SU-DHL-6 (cell line): ENCODE measurements around the gene CARHSP1.

Source experiments
- H2AFZ ChIP-seq: fragments of 200-600 bp; sonication (generic); 2 replicates; pipeline ENCODE4 v1.6.1; 2014; ENCODE audit warnings: low read depth, mild to moderate bottlenecking, moderate library complexity, mixed read lengths, antibody characterized with exemption, low read length; ENCODE audit not compliant: severe bottlenecking
- H3F3A ChIP-seq: fragments of 200-600 bp; shearing (Covaris generic); 2 replicates; pipeline ENCODE4 v1.6.0; 2016; ENCODE audit warnings: antibody characterized with exemption, mild to moderate bottlenecking; ENCODE audit not compliant: insufficient read depth
- H3K27ac ChIP-seq: fragments of 200-600 bp; sonication (generic); 2 replicates; pipeline ENCODE4 v1.5.1; 2016; ENCODE audit warnings: low read depth, mild to moderate bottlenecking, low read length, moderate library complexity, mixed read lengths
- H3K27me3 ChIP-seq: fragments of 200-600 bp; sonication (generic), shearing (Covaris generic); 2 replicates; pipeline ENCODE4 v1.6.0; 2014; ENCODE audit warnings: mild to moderate bottlenecking, low read length
- H3K36me3 ChIP-seq: fragments of 200-600 bp; sonication (generic); 2 replicates; pipeline ENCODE4 v1.6.1; 2014; ENCODE audit warnings: mild to moderate bottlenecking, low read length, mixed read lengths
- H3K4me2 ChIP-seq: fragments of 300-600, 200-600 bp; shearing (Covaris generic), sonication (generic); 2 replicates; pipeline ENCODE4 v1.6.0; 2014; ENCODE audit warnings: low read length, low read depth, mild to moderate bottlenecking; ENCODE audit not compliant: poor library complexity, severe bottlenecking
- H3K4me3 ChIP-seq: fragments of 200-600 bp; sonication (generic); 2 replicates; pipeline ENCODE4 v1.5.1; 2014; ENCODE audit warnings: antibody characterized with exemption, low read length, mild to moderate bottlenecking, mixed read lengths; ENCODE audit not compliant: insufficient read depth, poor library complexity, severe bottlenecking
- H3K79me2 ChIP-seq: fragments of 200-600 bp; sonication (generic); 2 replicates; pipeline ENCODE4 v1.6.1; 2014; ENCODE audit warnings: mild to moderate bottlenecking, low read length, moderate library complexity; ENCODE audit not compliant: insufficient read depth
- H3K9ac ChIP-seq: fragments of 200-600 bp; sonication (generic); 2 replicates; pipeline ENCODE4 v1.7.0; 2014; ENCODE audit warnings: mild to moderate bottlenecking, low read length
- H3K9me2 ChIP-seq: fragments of 200-600 bp; sonication (generic); replicated peaks from 2 replicates; pipeline ENCODE4 v1.6.1; 2014; ENCODE audit warnings: low read length; ENCODE audit not compliant: insufficient read depth
- H3K9me3 ChIP-seq: fragments of 200-600 bp; sonication (generic); 2 replicates; pipeline ENCODE4 v1.6.1; 2014; ENCODE audit warnings: low read length, mixed read lengths; ENCODE audit not compliant: insufficient read depth
- H4K20me1 ChIP-seq: fragments of 200-600 bp; sonication (generic); 2 replicates; pipeline ENCODE4 v1.6.1; 2014; ENCODE audit warnings: low read depth, mild to moderate bottlenecking, antibody characterized with exemption, low read length, moderate library complexity, mixed read lengths
- EZH2phosphoT487 ChIP-seq: fragments of 200-600 bp; sonication (generic), shearing (Covaris generic); conservative IDR thresholded peaks from 2 replicates; pipeline ENCODE4 v1.6.1; 2018; ENCODE audit warnings: mild to moderate bottlenecking, antibody characterized with exemption, low read length, moderate library complexity, mixed read lengths
- TF ChIP-seq, protein P1 (sequence below): fragments of 200-600 bp; sonication (generic); IDR thresholded peaks from one replicate; pipeline ENCODE4 v1.5.1; 2017; ENCODE audit warnings: antibody characterized with exemption, mild to moderate bottlenecking, low read length, moderate library complexity; ENCODE audit not compliant: insufficient read depth, poor library complexity, severe bottlenecking

CARHSP1 gene

GRCh38 chr16:8915722-8916301 lies 47.0 kb upstream of the CARHSP1 start:
- no peak for TF ChIP-seq EZH2phosphoT487
- TF ChIP-seq, protein P1, sequence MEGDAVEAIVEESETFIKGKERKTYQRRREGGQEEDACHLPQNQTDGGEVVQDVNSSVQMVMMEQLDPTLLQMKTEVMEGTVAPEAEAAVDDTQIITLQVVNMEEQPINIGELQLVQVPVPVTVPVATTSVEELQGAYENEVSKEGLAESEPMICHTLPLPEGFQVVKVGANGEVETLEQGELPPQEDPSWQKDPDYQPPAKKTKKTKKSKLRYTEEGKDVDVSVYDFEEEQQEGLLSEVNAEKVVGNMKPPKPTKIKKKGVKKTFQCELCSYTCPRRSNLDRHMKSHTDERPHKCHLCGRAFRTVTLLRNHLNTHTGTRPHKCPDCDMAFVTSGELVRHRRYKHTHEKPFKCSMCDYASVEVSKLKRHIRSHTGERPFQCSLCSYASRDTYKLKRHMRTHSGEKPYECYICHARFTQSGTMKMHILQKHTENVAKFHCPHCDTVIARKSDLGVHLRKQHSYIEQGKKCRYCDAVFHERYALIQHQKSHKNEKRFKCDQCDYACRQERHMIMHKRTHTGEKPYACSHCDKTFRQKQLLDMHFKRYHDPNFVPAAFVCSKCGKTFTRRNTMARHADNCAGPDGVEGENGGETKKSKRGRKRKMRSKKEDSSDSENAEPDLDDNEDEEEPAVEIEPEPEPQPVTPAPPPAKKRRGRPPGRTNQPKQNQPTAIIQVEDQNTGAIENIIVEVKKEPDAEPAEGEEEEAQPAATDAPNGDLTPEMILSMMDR: no peak
- Histone ChIP-seq H3K4me3 (no peak overlapping the region), H3K9me3 (no peaks in the 10 kb centered on the region), H3K27me3 (no peaks in the 10 kb centered on the region), H3K27ac (no peak overlapping the region), H4K20me1 (peaks cover 10% of the 10 kb centered on the region), H3F3A (no peaks in the 10 kb centered on the region; the same call in 1 of the 2 replicates), H3K36me3 (peaks cover 59% of the 10 kb centered on the region), H3K9me2 (no peaks in the 10 kb centered on the region), H3K4me2 (no peak overlapping the region), H2AFZ (no peak overlapping the region), H3K79me2 (peaks cover 35% of the 10 kb centered on the region; the same call in 1 of the 2 replicates), H3K9ac (no peak overlapping the region)

DNA sequence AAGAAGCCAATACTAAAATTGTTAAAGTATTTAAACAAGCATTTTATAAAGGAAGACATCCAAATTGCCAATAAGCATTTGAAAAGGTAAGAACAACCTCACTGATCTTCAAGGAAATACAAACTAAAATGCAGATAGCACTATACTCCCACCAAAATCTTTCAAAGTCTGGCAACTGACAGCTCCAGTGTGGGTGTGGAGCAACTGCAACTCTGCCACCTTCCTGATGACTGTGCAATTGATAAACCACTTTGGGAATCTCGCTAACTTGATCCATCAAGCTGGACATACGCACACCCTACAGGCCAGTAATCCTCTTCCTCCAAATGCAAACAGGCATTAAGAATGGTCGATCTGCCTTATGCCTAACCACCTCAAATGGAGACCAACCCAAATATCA lies 45.3 kb upstream of the CARHSP1 start:
- Histone ChIP-seq H4K20me1 (peaks cover 10% of the 10 kb centered on the region), H3K9me3 (no peaks in the 10 kb centered on the region), H3K4me2 (no peak overlapping the region), H3K79me2 (peaks cover 36% of the 10 kb centered on the region; the same call in 1 of the 2 replicates), H3F3A (no peaks in the 10 kb centered on the region; the same call in 1 of the 2 replicates), H3K36me3 (peaks cover 53% of the 10 kb centered on the region), H3K4me3 (no peak overlapping the region), H3K9ac (no peak overlapping the region), H3K27ac (no peak overlapping the region), H3K9me2 (no peaks in the 10 kb centered on the region), H2AFZ (no peak overlapping the region), H3K27me3 (no peaks in the 10 kb centered on the region)
- TF ChIP-seq EZH2phosphoT487: no peak
- TF ChIP-seq, protein P1: no peak

DNA sequence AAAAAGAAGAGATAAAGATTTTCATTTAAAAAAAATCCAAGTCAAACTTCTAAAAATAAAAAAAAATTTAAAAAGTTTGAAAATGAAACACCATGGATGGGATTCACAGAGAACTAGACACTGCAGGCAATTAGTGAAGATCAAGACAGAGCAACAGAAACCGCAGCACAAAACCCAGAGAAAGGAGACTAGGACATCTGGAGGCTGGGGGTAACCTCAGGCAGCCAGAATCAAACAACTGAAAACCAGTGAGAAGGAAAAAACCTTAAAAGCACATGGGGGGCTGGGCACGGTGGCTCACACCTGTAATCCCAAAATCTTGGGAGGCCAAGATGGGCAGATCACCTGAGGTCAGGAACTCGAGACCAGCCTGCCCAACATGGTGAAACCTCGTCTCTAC lies 44.0 kb upstream of the CARHSP1 start:
- Histone ChIP-seq H3K9me3 (no peaks in the 10 kb centered on the region), H2AFZ (no peak overlapping the region), H3K79me2 (peaks cover 36% of the 10 kb centered on the region; the same call in 1 of the 2 replicates), H3K4me2 (no peak overlapping the region), H3K9ac (no peak overlapping the region), H4K20me1 (peaks cover 15% of the 10 kb centered on the region), H3F3A (no peaks in the 10 kb centered on the region; the same call in 1 of the 2 replicates), H3K27me3 (no peaks in the 10 kb centered on the region), H3K4me3 (no peak overlapping the region), H3K27ac (no peak overlapping the region), H3K9me2 (no peaks in the 10 kb centered on the region), H3K36me3 (peaks cover 56% of the 10 kb centered on the region)
- TF ChIP-seq, protein P1: no peak
- no peak for TF ChIP-seq EZH2phosphoT487
